Astrocyte (in vitro differentiated cells and primary cell): ENCODE results near the gene FN1. TPM values are rescaled to one million over a fixed set of nuclear protein-coding genes. Genes with fewer than 3 reads are reported as not detected.

Experiments
- DNase-seq: peaks from one replicate; pipeline ENCODE4 v3.0.0-alpha.2; 2010; ENCODE audit warnings: low read depth
- FAIRE-seq: peaks from 2 replicates; lab custom pipeline; 2011; peaks lifted over from hg19 to GRCh38; lab: Jason Lieb, UNC
- H2AFZ ChIP-seq: 2 replicates; pipeline ENCODE4 v1.6.0; 2012; ENCODE audit warnings: low read depth, low read length, inconsistent platforms
- H3K27ac ChIP-seq: 2 replicates; pipeline ENCODE4 v1.5.1; 2011; ENCODE audit warnings: low read depth, low read length, inconsistent platforms
- H3K27me3 ChIP-seq: 2 replicates; pipeline ENCODE4 v1.6.0; 2011; ENCODE audit warnings: low read length, inconsistent platforms; ENCODE audit not compliant: insufficient read depth
- H3K36me3 ChIP-seq: 2 replicates; pipeline ENCODE4 v1.5.1; 2011; ENCODE audit warnings: low read length, inconsistent platforms; ENCODE audit not compliant: insufficient read depth
- H3K4me1 ChIP-seq: 2 replicates; pipeline ENCODE4 v1.5.1; 2011; ENCODE audit warnings: low read length, inconsistent platforms; ENCODE audit not compliant: insufficient read depth
- H3K4me2 ChIP-seq: 2 replicates; pipeline ENCODE4 v1.6.0; 2012; ENCODE audit warnings: low read length, inconsistent platforms
- H3K4me3 ChIP-seq: 2 replicates; pipeline ENCODE4 v1.5.1; 2011; ENCODE audit warnings: low read depth, mild to moderate bottlenecking, low read length, inconsistent platforms; ENCODE audit not compliant: insufficient read depth
- H3K79me2 ChIP-seq: 2 replicates; pipeline ENCODE4 v1.6.0; 2012; ENCODE audit warnings: mild to moderate bottlenecking, low read length, inconsistent platforms; ENCODE audit not compliant: insufficient read depth
- H3K9ac ChIP-seq: 2 replicates; pipeline ENCODE4 v1.6.0; 2012; ENCODE audit warnings: mild to moderate bottlenecking, low read length, inconsistent platforms
- H3K9me3 ChIP-seq: 2 replicates; pipeline ENCODE4 v1.5.1; 2012; ENCODE audit warnings: low read depth, mild to moderate bottlenecking, low read length, inconsistent platforms; ENCODE audit not compliant: insufficient read depth
- H4K20me1 ChIP-seq: 2 replicates; pipeline ENCODE4 v1.6.0; 2012; ENCODE audit warnings: low read length, inconsistent platforms; ENCODE audit not compliant: insufficient read depth
- H3K27ac Mint-ChIP-seq: one replicate; pipeline ENCODE4 v1.8.0; 2021; ENCODE audit warnings: mild to moderate bottlenecking, mixed read lengths; ENCODE audit not compliant: unreplicated experiment
- H3K27me3 Mint-ChIP-seq: one replicate; pipeline ENCODE4 v1.8.0; 2021; ENCODE audit warnings: low read depth, mixed read lengths; ENCODE audit not compliant: unreplicated experiment
- H3K36me3 Mint-ChIP-seq: one replicate; pipeline ENCODE4 v1.8.0; 2021; ENCODE audit warnings: low read depth, mixed read lengths; ENCODE audit not compliant: unreplicated experiment
- H3K4me1 Mint-ChIP-seq: one replicate; pipeline ENCODE4 v1.8.0; 2021; ENCODE audit warnings: low read depth, mixed read lengths; ENCODE audit not compliant: unreplicated experiment
- H3K4me3 Mint-ChIP-seq: one replicate; pipeline ENCODE4 v1.8.0; 2021; ENCODE audit warnings: mild to moderate bottlenecking, moderate library complexity, mixed read lengths; ENCODE audit not compliant: unreplicated experiment
- H3K9me3 Mint-ChIP-seq: one replicate; pipeline ENCODE4 v1.8.0; 2021; ENCODE audit warnings: mild to moderate bottlenecking, mixed read lengths; ENCODE audit not compliant: unreplicated experiment
- CTCF ChIP-seq: IDR thresholded peaks from 2 replicates; pipeline ENCODE4 v1.5.1; 2011; ENCODE audit warnings: low read depth, mild to moderate bottlenecking, inconsistent platforms, low read length, moderate library complexity; ENCODE audit not compliant: insufficient read depth
- EZH2 ChIP-seq: IDR thresholded peaks from 2 replicates; pipeline ENCODE4 v1.6.1; 2012; ENCODE audit warnings: mild to moderate bottlenecking, low read length, inconsistent platforms; ENCODE audit not compliant: insufficient read depth
- total RNA-seq: library from RNA; stranded (reverse); gene quantifications from 2 replicates; pipeline ENCODE4 v1.2.1, GENCODE V29; 2021

The FN1 gene
- total RNA-seq, 1 donor from 2014 or later, result 17,010 TPM

GRCh38 chr2:215370112-215370965, 65.5 kb downstream of the FN1 start:
- H3K4me3 ChIP-seq, result no peak overlapping the region
- H3K27ac ChIP-seq, result peak overlapping the region; percentile 42
- Mint-ChIP-seq H3K36me3 (peaks cover 50% of the 10 kb centered on the region), H3K27me3 (no peaks in the 10 kb centered on the region), H3K9me3 (no peaks in the 10 kb centered on the region), H3K4me3 (no peak overlapping the region), H3K27ac (peak overlapping the region; percentile 87), H3K4me1 (peaks cover 47% of the 10 kb centered on the region)
- no peaks in the 10 kb centered on the region for H3K9me3 ChIP-seq
- no peak for FAIRE-seq
- H4K20me1 ChIP-seq, result peaks cover 97% of the 10 kb centered on the region
- H2AFZ ChIP-seq, result no peak overlapping the region
- H3K9ac ChIP-seq, result peak overlapping the region; percentile 22
- H3K27me3 ChIP-seq, result no peaks in the 10 kb centered on the region
- peaks cover 95% of the 10 kb centered on the region for H3K36me3 ChIP-seq
- TF ChIP-seq CTCF (no peak), EZH2 (no peak)
- H3K4me2 ChIP-seq, result peak overlapping the region; percentile 16
- peaks cover 12% of the 10 kb centered on the region for H3K4me1 ChIP-seq
- DNase-seq, result no peak
- peaks cover 3% of the 10 kb centered on the region for H3K79me2 ChIP-seq

- Mint-ChIP-seq H3K27me3 (no peaks in the 10 kb centered on the region), H3K9me3 (no peaks in the 10 kb centered on the region), H3K36me3 (peaks cover 44% of the 10 kb centered on the region), H3K4me3 (peak overlapping the region; percentile 4), H3K27ac (peak overlapping the region; percentile 87), H3K4me1 (peaks cover 50% of the 10 kb centered on the region)
- H3K4me1 ChIP-seq, result peaks cover 12% of the 10 kb centered on the region
- H3K4me3 ChIP-seq, result no peak overlapping the region
- peaks cover 95% of the 10 kb centered on the region for H3K36me3 ChIP-seq
- peaks cover 97% of the 10 kb centered on the region for H4K20me1 ChIP-seq
- H3K79me2 ChIP-seq, result peaks cover 3% of the 10 kb centered on the region
- H3K27ac ChIP-seq, result peak overlapping the region; percentile 42
- DNase-seq, result peak; percentile 64
- H3K9ac ChIP-seq, result peak overlapping the region; percentile 22
- H2AFZ ChIP-seq, result no peak overlapping the region
- peak overlapping the region; percentile 17 for H3K4me2 ChIP-seq
- no peaks in the 10 kb centered on the region for H3K27me3 ChIP-seq
- no peak for FAIRE-seq
- TF ChIP-seq EZH2, result no peak
- no peak for TF ChIP-seq CTCF
- no peaks in the 10 kb centered on the region for H3K9me3 ChIP-seq
Observed at GRCh38 chr2:215369181-215369760, 66.6 kb downstream of the FN1 start.

- H3K9ac ChIP-seq, result no peak overlapping the region
- H3K4me1 ChIP-seq, result peaks cover 12% of the 10 kb centered on the region
- peaks cover 3% of the 10 kb centered on the region for H3K79me2 ChIP-seq
- FAIRE-seq (no peak), DNase-seq (no peak)
- H4K20me1 ChIP-seq, result peaks cover 97% of the 10 kb centered on the region
- Mint-ChIP-seq H3K4me1 (peaks cover 53% of the 10 kb centered on the region), H3K27ac (peak overlapping the region; percentile 76), H3K36me3 (peaks cover 47% of the 10 kb centered on the region), H3K9me3 (no peaks in the 10 kb centered on the region), H3K4me3 (peak overlapping the region; percentile 27), H3K27me3 (no peaks in the 10 kb centered on the region)
- H3K27me3 ChIP-seq, result no peaks in the 10 kb centered on the region
- TF ChIP-seq EZH2, result no peak
- no peak for TF ChIP-seq CTCF
- peak overlapping the region; percentile 45 for H3K27ac ChIP-seq
- H3K4me2 ChIP-seq, result no peak overlapping the region
- peaks cover 96% of the 10 kb centered on the region for H3K36me3 ChIP-seq
- H2AFZ ChIP-seq, result no peak overlapping the region
- no peak overlapping the region for H3K4me3 ChIP-seq
- no peaks in the 10 kb centered on the region for H3K9me3 ChIP-seq
Observed at GRCh38 chr2:215368493-215368809, 67.4 kb downstream of the FN1 start.
